Daoy (cell line): ENCODE measurements around the gene DIP2C. TPM values are rescaled to one million over a fixed set of nuclear protein-coding genes. Genes with fewer than 3 reads are reported as not detected.
"Not testable (repeated sequence)": the region's sequence is repeated elsewhere in the genome, so short reads cannot be mapped to it uniquely, and the experiment has no call there.

Experiments used
- DNase-seq: peaks from one replicate; pipeline ENCODE4 v3.0.0-alpha.2; 2015; ENCODE audit warnings: low read depth
- total RNA-seq: library from RNA; depleted of rRNA; stranded (reverse); fragments of >200 nt; shearing (Covaris generic); gene quantifications from 2 replicates; pipeline ENCODE4 v1.2.3, GENCODE V29; 2014

Gene DIP2C
- total RNA-seq, 1 experiment from 2014 or later, result 2.7 TPM

DNA sequence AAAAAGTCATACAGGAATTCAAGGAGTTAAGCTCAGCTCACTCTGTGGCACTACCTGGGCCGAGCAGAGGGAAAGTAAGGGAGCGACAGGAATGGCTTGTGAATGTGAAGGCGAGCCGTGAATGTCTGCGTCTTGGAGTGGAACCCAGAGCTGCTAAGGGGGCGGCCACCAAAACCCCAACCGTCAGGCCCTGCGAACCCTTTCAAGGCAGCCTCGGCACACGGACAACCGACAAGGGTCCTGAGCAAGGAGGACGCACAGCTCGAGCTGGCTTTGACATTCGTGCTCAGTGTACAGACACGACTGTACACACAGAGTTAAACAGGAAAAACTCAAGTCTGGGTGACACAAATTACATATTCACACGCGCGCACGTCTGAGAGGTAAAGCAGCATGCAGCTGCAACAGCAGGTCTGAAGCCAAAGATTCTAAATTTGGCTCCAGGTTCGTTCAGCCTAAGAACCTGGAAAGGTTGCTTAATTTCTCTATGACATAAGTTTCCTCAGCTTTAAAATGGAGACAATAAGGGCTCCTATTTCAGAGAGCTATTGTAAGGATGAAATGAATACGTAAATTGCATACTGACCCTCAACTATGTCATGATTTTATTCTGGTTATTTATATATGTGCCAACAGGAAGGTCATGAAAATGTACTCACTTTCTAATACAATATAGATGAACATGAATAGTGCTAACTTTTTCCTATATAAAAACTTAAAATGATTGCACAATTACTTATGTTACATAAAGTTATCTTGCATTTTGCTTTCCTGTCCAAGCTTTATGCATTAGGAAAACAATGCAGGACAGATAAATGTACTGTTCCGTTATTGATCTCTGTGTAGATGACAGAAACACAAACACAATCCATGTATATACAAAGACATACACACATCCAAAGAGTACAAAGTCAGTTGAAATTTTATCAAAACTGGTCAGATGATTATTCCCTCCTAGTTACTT lies 361.3 kb downstream of the DIP2C start:
- DNase-seq, result no peak

DNA sequence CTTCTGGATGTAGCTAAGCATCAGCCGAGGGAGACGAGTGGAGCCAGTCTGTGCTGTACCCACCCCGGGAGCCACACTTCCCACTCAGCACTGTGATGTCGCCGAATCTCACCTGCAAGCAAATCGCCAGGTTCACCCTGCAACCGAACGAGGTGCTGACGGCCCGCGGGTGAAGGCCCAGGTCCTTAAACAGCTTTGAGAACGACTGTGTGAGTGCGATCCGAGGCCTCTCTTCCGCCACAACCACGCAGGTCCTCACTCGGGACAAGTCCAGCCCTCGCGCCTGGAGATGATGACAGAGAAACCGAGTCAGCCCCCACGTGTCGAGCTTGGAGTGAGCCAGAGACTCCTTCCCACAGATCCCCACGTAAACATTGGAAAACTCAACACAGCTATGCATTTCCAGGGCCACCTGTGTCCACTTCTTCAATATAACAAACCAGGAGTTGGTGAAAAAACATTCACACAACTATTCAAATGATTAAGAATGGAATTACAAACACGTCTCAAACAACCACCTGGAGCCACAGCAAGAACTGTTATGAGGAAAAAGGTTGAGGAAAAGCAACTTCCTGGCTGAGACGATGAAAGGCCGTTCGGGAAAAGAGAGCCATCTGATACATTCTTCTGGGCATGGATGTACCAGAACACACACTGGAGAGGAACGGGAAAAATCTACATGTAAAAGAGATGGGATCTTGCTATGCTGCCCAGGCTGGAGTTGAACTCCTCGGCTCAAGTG lies 362.4 kb downstream of the DIP2C start:
- DNase-seq, result no peak

DNA sequence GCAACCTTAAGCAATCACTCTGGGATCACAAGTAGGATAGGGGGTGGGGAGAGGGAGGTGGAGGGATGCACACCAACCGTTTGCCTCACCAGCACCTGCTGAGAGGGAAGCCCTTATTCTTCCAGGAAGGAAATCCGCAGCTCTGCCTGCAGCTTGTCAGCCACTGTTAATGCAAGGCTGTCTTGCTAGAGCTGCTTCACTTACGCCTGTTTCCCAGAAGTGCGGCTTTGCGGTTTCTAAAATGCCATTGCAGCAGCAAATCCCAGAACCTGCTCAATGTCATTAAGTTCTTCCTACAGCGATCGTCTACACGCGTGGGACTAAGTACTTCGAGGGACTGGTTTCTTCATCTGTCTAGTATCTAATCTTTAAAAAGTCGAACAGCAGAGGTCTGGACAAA lies 363.1 kb downstream of the DIP2C start:
- DNase-seq, result no peak

DNA sequence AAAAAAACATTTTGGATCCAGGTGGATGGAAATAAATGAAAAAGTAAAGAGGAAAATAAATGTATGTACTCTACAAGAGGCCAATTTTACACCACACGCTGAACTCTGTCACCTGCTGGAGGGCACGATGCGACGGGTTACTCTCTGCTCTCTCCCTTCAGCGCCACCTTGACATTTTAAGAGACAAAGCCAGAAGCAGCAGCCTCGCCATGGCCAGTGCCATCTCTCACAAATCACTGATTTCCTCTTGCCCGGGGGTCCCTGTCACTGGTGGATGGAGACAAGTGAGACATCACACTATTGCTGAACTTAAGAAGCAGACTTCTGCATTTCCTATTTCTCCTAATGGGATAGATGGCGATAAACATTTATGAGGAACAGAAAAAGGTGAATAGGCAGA lies 364.2 kb downstream of the DIP2C start:
- no peak for DNase-seq

DNA sequence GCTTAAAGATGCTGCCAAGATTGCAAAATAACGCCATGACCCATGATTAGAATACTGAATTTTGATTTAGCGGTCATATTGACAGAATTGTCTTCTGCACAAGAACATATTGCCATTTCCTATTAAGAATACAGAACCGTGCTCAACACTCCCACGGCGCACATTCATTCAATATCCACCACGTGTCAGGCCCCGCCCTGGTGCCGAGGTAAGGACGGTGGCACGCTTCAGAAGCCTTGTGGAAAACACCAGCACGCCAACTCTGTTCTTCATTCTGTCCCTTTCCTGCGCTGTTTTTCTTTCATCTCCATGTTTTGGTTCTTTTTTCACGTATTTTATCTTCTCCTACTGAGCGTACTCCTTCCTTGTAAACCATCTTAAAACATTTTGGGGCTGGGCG lies 364.9 kb downstream of the DIP2C start:
- no peak for DNase-seq

DNA sequence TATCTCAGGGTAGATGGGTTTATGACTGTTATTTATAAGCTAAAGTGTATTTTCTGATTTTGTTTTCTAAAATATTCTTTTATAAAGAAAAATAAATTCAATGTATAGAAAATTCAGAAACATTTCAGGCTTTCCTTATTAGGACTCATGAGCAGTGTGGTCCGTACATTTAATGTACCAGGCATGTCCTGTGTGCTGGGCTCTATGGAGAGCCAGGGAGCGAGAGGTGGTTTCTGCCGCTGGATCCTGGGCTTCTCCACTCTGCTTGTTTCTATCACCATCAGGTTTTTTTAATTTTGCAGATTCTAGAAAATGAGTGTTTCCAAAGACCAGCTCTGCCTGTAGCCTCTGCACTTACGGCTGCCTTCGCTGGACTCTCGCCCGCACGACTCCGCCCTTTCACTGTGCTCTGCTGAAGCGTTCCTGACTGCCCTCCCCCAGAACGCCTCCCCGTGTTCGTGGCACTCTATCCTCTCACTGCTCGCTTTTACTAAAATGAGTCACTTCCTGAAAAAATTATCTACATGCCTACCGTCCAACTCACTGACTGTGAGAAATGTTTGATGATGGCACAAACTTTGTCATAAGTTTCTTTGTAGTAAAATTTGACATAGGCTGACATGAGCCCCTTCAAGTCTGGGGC lies 365.7 kb downstream of the DIP2C start:
- DNase-seq, result peak; percentile 91

DNA sequence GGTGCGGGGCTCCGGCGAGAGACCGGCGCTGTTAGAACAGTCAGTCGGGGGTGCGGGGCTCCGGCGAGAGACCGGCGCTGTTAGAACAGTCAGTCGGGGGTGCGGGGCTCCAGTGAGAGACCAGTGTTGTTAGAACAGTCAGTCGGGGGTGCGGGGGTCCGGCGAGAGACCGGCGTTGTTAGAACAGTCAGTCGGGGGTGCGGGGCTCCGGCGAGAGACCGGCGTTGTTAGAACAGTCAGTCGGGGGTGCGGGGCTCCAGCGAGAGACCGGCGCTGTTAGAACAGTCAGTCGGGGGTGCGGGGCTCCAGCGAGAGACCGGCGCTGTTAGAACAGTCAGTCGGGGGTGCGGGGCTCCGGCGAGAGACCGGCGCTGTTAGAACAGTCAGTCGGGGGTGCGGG lies 366.4 kb downstream of the DIP2C start:
- not testable (repeated sequence) for DNase-seq

DNA sequence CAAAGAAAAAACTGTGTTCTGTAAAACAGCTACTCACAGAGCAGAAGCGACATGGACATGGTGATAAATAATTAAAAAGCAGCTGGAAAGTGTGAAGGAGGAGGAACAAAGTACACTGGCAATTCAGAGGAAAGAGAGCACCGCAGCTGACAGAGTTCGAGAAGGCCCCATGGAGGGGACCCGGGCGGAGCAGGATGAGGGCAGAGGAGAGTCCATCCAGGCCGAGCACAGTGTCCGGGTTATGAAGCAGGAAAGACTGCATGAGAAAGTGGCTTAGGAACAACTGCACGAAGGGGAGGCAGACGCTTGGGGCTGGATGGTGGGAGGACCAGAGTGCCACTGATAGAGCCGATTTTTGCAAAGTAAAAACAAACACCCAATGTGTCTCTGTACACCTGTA lies 368.7 kb downstream of the DIP2C start:
- no peak for DNase-seq

DNA sequence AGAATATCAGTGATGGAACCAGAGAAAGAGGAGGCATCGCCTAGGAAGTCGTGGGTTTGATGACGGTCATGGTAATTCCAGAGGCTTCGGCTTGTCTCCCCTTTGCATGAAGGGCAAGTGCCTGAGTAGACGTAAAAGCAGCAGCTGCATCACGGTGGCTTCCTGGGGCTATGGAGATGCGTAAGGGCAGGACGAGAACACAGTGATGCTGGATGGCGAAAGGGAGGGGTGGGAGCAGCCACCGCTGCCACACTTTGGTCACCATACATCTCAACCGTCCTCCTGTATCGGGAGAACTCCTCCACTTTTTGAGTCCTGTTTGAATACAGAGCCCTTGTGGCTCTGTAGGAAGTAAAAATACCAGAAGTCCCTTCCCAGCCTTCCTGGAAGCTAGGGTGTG lies 371.5 kb downstream of the DIP2C start:
- no peak for DNase-seq

DNA sequence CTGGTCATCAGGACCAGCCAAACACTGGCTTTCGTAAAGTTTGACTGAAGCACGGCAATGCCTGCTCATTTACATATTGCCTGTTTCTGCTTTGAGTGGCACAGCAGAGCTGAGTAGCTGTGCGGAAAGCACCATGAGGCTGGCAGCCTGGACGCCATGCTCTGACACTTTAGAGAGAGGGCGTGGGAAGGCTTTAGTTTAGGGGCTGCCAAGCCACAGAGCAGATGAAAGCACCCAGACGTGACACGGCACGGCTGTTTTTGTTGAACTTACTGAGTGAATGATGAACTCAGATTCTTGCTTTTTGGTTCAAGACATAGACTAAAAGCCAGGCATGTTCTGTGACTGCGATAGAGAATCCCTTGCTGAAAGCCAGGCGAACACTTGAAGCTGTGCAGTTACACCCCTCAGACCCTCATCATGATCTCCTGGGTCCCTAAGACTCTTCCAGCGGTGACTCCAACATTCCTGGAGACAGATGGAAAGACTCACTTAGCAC lies 372.1 kb downstream of the DIP2C start:
- no peak for DNase-seq

DNA sequence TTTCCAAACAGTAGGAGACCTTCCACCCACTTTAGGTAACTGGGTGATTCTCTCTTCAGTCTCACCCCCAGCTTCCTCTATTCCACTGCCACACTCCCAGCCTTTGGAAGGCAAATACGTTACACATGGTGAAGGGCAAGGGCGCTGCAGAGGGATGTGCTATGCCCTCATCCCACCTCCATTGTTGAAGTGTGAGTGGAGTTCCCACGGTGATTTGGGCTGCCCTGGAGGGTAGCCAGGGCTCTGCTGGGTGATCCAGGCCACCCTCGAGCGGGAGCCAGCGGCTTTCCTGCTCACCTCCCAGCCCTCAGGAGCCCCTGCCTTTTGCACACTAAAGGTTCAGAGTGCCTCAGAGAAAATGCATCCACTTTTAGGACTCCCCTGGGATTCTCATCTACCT lies 373.1 kb downstream of the DIP2C start:
- no peak for DNase-seq

DNA sequence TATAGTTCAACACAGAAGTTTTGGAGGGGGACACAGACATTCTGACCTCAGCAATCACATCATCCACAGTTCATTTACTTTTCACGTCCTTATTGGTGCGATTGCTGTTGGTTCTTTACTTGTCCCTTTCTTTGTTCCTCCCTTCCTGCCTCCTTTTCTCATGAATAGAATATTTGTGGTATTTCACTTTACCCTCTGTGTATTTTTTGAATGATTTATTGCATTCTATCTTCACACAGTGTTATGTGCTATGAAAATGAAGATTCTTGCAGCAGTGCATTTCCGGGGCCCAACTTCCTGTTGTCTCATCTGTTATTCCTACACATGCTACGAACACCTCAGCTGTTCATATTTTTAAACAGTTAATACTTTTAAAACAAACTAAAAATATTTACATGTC lies 374.6 kb downstream of the DIP2C start:
- no peak for DNase-seq

DNA sequence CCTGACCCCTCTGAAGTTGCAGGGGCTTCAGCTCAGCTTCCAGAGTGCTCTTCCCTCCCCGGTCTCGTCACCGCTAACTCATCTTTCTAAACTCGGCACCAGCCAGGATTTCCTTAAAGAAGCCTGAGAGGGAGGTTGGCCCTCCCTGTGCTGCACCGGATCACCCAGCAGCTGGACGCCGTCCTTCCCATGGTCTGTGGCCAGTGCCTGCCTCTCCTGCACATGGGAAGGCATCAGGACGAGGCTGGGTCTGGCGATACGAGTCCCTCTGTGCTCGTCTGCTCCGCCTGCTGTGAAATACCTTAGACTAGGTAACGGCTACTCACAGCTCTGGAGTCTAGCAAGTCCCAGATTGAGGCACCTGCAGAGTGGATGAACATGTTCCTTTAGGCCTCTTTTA lies 375.1 kb downstream of the DIP2C start:
- no peak for DNase-seq

DNA sequence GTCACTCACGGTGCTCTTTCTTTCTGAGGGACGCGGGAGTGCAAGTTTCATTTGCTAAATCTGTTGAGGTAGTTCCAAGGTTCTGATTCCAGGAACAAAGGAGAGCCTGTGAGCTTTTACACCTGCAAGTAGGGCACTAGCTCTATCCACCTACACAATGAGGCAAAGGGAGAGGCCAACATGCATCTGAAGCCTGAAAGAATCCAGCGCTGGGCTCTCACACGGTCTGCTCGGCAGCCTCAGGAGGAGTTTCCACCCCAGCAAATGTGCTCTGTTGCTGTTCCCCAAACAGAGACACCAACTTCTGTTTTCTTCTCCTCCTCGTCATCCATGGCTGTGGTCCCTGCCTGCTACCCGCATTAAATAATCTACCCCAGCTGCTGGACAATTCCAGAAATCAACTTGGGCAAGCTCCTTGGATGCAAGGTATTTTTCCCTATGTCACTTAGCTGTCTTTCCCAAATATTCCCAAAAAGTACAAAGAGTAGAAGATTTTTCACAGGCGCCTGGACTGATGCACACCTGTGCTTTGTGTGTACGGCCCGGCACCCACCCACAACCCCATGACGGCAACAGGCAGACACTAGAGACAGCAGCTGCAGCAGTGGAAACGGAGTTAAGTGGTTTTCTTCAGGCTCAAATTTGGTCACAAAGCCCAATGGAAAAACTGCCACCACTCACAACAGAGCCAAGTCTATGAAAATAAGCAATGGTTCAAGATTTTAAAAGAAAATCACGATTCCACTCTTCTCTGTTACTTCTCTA lies 377.4 kb downstream of the DIP2C start:
- DNase-seq, result no peak

DNA sequence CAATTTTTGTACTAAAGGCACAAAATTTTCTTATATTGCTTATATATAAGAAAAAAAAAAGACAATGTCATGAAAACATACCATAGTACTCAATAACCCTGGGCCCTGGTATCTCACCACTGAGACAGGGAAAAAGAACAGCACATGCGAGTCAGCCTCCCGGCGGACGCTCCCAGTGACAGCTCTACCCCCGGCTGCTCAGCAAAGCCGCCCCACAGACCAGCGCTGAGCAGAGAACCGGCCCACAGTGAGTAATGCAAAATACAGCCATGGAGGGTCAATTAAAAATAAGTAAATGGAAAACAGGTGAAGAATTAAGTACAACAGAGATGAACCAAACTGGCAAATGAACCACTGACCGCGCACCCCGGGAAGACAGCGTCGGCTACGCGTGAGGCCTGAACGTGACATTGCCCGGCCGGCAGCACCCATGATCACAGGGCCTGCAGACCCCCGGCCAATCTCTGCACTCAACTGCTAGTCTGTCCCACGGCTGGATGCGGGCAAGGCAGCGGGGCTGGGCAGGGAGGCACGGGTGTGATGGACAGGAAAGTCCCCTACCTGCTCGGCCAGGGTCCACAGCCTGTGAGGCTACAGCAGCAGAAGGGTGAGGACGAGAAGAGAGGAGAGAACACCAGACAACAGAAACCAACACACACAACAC lies 378.4 kb downstream of the DIP2C start:
- DNase-seq, result no peak

DNA sequence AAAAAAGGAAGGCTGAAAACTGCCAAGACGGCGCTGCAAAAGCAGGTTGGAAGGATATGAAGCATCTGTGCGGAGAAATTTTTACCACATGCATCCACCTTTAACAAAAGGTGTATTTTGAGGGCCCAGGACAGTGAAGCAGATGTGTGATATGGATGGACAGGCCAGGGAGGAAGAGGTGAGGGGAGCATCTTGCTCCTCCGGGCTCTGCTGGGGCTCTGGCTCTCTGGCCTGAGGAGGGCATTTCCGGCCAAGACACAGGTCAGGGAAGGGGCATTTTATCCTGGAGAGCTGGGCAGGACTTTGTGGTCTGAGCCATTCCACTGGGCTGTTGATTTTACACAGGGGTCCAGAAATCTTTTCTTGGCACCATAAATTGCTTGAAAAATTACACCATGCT lies 379.1 kb downstream of the DIP2C start:
- no peak for DNase-seq

DNA sequence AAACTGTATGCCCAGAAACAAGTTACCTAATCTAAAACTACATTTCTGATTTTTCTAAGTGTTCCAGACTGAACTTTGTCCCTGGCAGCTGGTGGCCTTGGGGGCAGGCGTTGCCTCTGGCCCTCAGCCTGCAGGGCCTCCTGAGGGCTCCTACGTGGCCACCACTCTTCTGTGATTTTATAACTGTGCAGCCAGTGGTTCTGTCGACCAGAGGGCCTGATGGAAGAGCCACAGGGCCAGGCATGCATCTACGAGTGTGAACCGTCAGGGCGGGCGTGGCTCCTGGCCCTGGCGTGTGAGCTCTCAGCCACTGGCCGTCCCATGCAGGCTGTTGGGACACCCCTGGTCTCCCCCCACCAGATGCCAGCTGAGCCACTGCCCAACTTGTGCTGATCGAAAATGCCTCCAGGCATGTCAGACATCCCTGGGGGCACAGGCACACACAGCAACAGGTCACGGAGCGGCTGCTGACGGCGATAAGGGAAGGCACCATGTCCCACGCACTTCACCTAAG lies 380.8 kb downstream of the DIP2C start:
- no peak for DNase-seq

DNA sequence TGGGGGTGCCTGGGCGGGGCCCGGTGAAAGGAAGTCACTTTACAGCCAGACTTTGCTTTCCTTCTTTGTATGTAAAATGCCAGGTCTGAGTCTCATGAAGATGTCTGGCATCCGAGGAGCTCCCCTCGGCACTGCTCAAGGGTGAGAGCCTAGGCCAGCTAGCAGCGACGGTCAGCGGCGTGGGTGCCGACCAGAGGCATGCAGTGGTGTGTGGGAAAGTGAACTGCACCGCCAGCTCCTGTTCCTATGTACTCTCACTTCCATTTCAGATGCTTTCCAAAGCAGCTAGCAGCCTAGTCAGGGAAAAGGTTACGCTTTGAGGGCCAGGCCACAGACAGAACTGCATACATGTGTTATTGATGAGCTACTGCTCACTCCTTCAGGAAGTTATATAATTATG lies 381.4 kb downstream of the DIP2C start:
- no peak for DNase-seq

DNA sequence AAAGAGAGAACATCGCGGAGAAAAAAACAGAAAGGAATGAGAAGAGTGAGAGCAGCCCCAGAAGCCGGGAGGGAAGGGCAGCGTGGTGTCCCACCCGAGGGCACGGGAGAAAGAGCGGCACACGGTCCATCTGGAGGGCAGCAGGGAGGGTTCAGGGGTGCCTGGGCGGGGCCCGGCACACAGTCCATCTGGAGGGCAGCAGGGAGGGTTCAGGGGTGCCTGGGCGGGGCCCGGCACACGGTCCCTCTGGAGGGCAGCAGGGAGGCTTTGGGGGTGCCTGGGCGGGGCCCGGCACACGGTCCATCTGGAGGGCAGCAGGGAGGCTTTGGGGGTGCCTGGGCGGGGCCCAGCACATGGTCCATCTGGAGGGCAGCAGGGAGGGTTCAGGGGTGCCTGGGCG lies 381.8 kb downstream of the DIP2C start:
- no peak for DNase-seq

DNA sequence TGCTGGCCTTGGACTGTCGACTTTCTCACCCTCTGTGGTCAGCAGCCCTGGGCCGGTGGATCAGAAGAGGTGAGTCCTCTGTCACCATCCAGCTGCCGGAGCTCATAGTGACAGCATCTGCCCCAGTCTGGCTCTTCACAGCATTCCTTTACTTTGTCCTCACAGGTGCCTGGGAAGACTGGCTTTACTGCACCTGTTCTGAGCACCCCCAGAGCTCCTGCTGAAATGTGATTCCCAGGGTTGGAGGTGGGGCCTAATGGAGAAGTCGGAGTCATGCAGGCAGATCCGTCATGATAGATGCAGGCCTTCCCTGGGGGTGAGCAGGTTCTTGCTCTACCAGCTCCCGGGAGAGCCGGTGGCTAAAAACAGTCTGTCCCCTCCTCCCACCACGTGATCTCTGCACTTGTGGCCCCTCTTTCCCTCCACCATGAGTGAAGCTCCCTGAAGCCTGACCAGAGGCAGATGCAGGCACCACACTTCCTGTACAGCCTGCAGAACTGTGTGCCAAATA lies 382.7 kb downstream of the DIP2C start:
- no peak for DNase-seq
